WTC11 (cell line): ENCODE results near the gene TRAF7.

Experiments used
- CTCF ChIP-seq: fragments of 200-600 bp; IDR thresholded peaks from 2 replicates; pipeline ENCODE4 v1.8.0; 2022; ENCODE audit warnings: antibody characterized with exemption
- ELF4 ChIP-seq: sonication (generic); formaldehyde crosslinking; IDR thresholded peaks from 2 replicates; pipeline ENCODE4 v1.8.1; 2022; ENCODE audit warnings: low read depth, mild to moderate bottlenecking, moderate library complexity, missing genetic modification reagents
- KAT7 ChIP-seq: sonication (generic); formaldehyde crosslinking; IDR thresholded peaks from 2 replicates; pipeline ENCODE4 v1.8.1; 2023; ENCODE audit warnings: missing genetic modification reagents, mild to moderate bottlenecking, borderline replicate concordance
- SMAD3 ChIP-seq: sonication (generic); formaldehyde crosslinking; IDR thresholded peaks from 2 replicates; pipeline ENCODE4 v1.8.0; 2022; ENCODE audit warnings: missing genetic modification reagents, mild to moderate bottlenecking, borderline replicate concordance
- ZSCAN18 ChIP-seq: fragments of 250-450 bp; sonication (Bioruptor Pico); IDR thresholded peaks from 2 replicates; pipeline ENCODE4 v2.1.2; 2022; ENCODE audit warnings: mild to moderate bottlenecking, moderate library complexity

- TF ChIP-seq ZSCAN18 (no peak), CTCF (no peak), KAT7 (CRISPR knock-in tag) (no peak), ELF4 (CRISPR knock-in tag) (no peak), SMAD3 (CRISPR knock-in tag) (no peak)
Observed at GRCh38 chr16:2147378-2147777, 8.2 kb upstream of the TRAF7 start.
